ENCODE results near the gene MAP4K5.

GRCh38 chr14:50560931-50561285 is 28.5 kb upstream of the MAP4K5 start:
- TF ChIP-seq ZNF274 (IDR thresholded peaks at IDR 0.05; ENCODE audit: low read depth, low read length), result no peak
- no peak for TF ChIP-seq SUZ12 (IDR thresholded peaks at IDR 0.05; ENCODE audit: extremely low read depth, insufficient read depth, insufficient read length)
- no peak for TF ChIP-seq YY1 (IDR thresholded peaks at IDR 0.05; ENCODE audit: insufficient read depth, insufficient read length)
